Mononuclear cell (primary cell): ENCODE results near the gene SZT2. TPM values are rescaled to one million over a fixed set of nuclear protein-coding genes. Genes with fewer than 3 reads are reported as not detected.

ENCODE experiments used
- H3K27me3 ChIP-seq: 2 replicates; pipeline ENCODE4 v1.6.0; 2011; ENCODE audit warnings: low read length, control low read depth; ENCODE audit not compliant: insufficient read depth
- H3K4me1 ChIP-seq: 2 replicates; pipeline ENCODE4 v1.5.1; 2011; ENCODE audit warnings: mild to moderate bottlenecking, low read length, control low read depth; ENCODE audit not compliant: insufficient read depth
- H3K4me3 ChIP-seq: 2 replicates; pipeline ENCODE4 v1.5.1; 2011; ENCODE audit warnings: mild to moderate bottlenecking, low read length, moderate library complexity
- H3K9me3 ChIP-seq: 2 replicates; pipeline ENCODE4 v1.5.1; 2011; ENCODE audit warnings: low read depth, mild to moderate bottlenecking, control low read depth, low read length
- total RNA-seq: library from RNA; depleted of rRNA; stranded (reverse); fragments of >200 nt; gene quantifications from one replicate; pipeline ENCODE4 v1.2.3, GENCODE V29; 2012

Gene SZT2
- total RNA-seq, 1 donor, result 26.9 TPM

GRCh38 chr1:43437031-43437973 is 47.6 kb downstream of the SZT2 start:
- Histone ChIP-seq H3K9me3 (no peaks in the 10 kb centered on the region), H3K27me3 (no peaks in the 10 kb centered on the region), H3K4me3 (no peak overlapping the region), H3K4me1 (no peaks in the 10 kb centered on the region)

GRCh38 chr1:43438006-43438405 is 48.3 kb downstream of the SZT2 start:
- no peaks in the 10 kb centered on the region for H3K9me3 ChIP-seq
- no peak overlapping the region for H3K4me3 ChIP-seq
- H3K4me1 ChIP-seq, result no peaks in the 10 kb centered on the region
- H3K27me3 ChIP-seq, result no peaks in the 10 kb centered on the region

DNA sequence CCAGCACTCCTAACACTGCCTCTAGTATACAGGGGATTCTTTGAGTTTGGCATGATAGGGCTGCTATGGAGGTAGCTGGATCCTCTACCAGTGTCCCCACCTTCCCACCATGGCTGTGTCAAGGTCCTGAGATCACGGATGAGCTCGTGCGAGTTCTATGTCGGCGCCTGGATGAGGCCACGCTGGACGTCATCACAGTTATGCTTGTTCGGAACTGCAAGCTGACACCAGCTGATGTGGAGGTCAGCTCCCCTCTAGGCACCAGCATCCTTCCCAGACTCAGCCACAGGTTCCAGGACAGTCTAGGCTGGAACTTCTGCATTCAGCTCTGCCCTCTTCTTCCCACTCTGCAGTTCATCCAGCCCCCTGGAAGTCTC is 48.9 kb downstream of the SZT2 start:
- no peaks in the 10 kb centered on the region for H3K27me3 ChIP-seq
- no peak overlapping the region for H3K4me3 ChIP-seq
- H3K4me1 ChIP-seq, result no peaks in the 10 kb centered on the region
- no peaks in the 10 kb centered on the region for H3K9me3 ChIP-seq

GRCh38 chr1:43438953-43439581 is 49.4 kb downstream of the SZT2 start:
- no peaks in the 10 kb centered on the region for H3K9me3 ChIP-seq
- no peaks in the 10 kb centered on the region for H3K27me3 ChIP-seq
- H3K4me3 ChIP-seq, result no peak overlapping the region
- no peaks in the 10 kb centered on the region for H3K4me1 ChIP-seq

- Histone ChIP-seq H3K4me3 (no peak overlapping the region), H3K27me3 (no peaks in the 10 kb centered on the region), H3K4me1 (no peaks in the 10 kb centered on the region), H3K9me3 (no peaks in the 10 kb centered on the region)
Measured at GRCh38 chr1:43439781-43440180, 50.1 kb downstream of the SZT2 start.

- Histone ChIP-seq H3K9me3 (no peaks in the 10 kb centered on the region), H3K27me3 (no peaks in the 10 kb centered on the region), H3K4me1 (no peaks in the 10 kb centered on the region), H3K4me3 (no peak overlapping the region)
Measured at GRCh38 chr1:43440358-43440757, 50.7 kb downstream of the SZT2 start.

GRCh38 chr1:43441166-43441893 is 51.6 kb downstream of the SZT2 start:
- H3K4me1 ChIP-seq, result no peaks in the 10 kb centered on the region
- H3K9me3 ChIP-seq, result no peaks in the 10 kb centered on the region
- no peak overlapping the region for H3K4me3 ChIP-seq
- H3K27me3 ChIP-seq, result no peaks in the 10 kb centered on the region

- Histone ChIP-seq H3K4me3 (no peak overlapping the region), H3K9me3 (no peaks in the 10 kb centered on the region), H3K4me1 (no peaks in the 10 kb centered on the region), H3K27me3 (no peaks in the 10 kb centered on the region)
Measured at GRCh38 chr1:43441894-43442637, 52.4 kb downstream of the SZT2 start.

DNA sequence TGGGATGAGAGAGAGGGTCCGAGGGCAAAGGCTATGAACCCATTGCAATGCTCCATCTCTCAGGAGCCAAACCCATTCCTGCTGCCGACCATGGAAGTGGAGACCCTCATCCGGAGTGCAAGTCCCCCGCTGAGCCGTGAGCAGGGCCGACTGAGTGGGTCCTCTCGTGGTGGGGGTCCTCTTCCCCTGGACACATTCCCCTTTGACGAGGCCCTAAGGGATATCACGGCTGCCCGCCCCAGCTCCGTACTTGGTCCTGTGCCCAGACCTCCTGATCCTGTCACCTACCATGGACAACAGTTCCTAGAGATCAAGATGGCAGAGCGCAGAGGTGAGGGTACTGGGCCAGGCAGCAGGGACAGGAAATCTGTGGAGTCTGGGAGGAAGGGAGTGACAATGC is 53.1 kb downstream of the SZT2 start:
- Histone ChIP-seq H3K4me3 (no peak overlapping the region), H3K4me1 (no peaks in the 10 kb centered on the region), H3K27me3 (no peaks in the 10 kb centered on the region), H3K9me3 (no peaks in the 10 kb centered on the region)

DNA sequence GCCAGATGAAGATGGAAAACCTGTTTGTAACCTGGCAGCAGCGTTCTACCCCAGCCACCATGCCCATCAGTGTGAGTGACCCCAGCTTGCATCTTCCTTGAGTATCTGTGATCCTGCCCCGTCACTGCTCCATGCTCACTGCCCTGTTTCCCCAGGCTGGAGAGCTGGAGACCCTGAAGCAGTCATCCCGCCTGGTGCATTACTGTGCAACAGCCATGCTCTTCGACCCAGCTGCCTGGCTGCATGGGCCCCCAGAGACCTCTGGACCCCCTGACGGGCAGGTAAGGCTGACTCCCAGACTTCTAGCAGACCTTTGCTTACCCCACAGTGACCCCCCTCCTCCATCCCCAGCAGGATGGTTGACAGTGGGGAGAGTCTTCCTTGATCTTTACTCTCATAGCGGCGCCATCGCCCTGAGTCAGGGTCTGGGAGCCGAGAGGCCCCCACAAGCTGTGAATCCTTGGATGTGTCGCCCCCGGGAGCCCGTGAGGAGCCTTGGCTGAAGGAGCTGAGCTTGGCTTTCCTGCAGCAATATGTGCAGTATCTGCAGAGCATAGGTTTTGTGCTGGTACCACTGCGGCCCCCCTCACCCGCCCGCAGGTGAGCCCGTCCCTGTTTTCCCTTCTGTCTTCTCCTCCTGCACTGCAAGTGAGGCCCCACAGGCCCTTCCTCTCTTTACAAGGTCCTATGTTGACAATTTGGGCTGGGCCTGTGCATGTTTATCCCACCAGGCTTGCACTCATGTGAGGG is 53.7 kb downstream of the SZT2 start:
- H3K4me1 ChIP-seq, result no peaks in the 10 kb centered on the region
- no peak overlapping the region for H3K4me3 ChIP-seq
- H3K27me3 ChIP-seq, result no peaks in the 10 kb centered on the region
- no peaks in the 10 kb centered on the region for H3K9me3 ChIP-seq

- Histone ChIP-seq H3K27me3 (no peaks in the 10 kb centered on the region), H3K4me1 (no peaks in the 10 kb centered on the region), H3K4me3 (no peak overlapping the region), H3K9me3 (no peaks in the 10 kb centered on the region)
Measured at GRCh38 chr1:43444151-43444828, 54.6 kb downstream of the SZT2 start.

- no peak overlapping the region for H3K4me3 ChIP-seq
- H3K9me3 ChIP-seq, result no peaks in the 10 kb centered on the region
- no peaks in the 10 kb centered on the region for H3K27me3 ChIP-seq
- no peaks in the 10 kb centered on the region for H3K4me1 ChIP-seq
Measured at GRCh38 chr1:43444836-43445235, 55.1 kb downstream of the SZT2 start.

DNA sequence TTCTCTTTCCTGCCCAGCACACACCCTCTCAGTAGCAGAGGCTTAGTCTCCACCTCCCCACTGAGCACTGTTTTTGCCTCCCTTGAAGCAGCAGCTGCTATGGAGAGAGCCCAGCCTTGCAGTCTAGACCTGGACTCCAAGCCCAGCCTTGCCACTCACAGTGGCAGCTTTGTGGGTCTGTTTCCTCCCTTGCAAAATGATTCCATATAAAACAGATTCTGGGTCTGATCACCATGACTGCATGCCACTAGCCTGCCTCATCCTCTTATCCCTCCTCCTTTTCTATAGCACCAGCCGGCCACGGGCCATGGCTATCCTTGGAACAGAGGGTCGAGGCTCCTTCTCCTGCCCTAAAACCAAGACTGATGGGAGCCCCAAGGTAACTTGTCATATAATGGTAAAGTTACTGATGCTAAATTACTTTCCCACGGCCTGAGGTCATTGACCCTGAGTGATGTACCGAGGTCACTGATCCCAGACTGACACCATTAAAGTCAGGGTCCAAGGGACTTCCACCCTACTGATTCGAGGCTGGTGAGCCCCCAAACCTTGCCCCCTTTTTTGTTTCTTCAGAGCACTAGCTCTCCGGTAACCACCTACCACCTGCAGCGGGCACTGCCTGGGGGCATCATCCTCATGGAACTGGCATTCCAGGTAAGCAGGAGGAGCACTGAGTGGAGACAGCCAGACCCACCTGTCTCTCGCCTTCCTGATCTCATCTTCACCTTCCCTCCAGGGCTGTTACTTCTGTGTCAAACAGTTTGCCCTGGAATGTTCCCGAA is 56.1 kb downstream of the SZT2 start:
- Histone ChIP-seq H3K27me3 (no peaks in the 10 kb centered on the region), H3K4me1 (no peaks in the 10 kb centered on the region), H3K4me3 (no peak overlapping the region), H3K9me3 (no peaks in the 10 kb centered on the region)
